NK-92 (cell line): ENCODE results near the gene TMEM255B.
"Not testable (repeated sequence)": the region's sequence is repeated elsewhere in the genome, so short reads cannot be mapped to it uniquely, and the experiment has no call there.

Experiments
- DNase-seq: peaks from one replicate; lab custom pipeline; 2025; ENCODE audit not compliant: unreplicated experiment; lab: John Stamatoyannopoulos, UW

TMEM255B gene

GRCh38 chr13:113815151-113816058 is 56.4 kb downstream of the TMEM255B start:
- no peak for DNase-seq

- DNase-seq = no peak
Observed at GRCh38 chr13:113816254-113816929, 57.4 kb downstream of the TMEM255B start.

DNA sequence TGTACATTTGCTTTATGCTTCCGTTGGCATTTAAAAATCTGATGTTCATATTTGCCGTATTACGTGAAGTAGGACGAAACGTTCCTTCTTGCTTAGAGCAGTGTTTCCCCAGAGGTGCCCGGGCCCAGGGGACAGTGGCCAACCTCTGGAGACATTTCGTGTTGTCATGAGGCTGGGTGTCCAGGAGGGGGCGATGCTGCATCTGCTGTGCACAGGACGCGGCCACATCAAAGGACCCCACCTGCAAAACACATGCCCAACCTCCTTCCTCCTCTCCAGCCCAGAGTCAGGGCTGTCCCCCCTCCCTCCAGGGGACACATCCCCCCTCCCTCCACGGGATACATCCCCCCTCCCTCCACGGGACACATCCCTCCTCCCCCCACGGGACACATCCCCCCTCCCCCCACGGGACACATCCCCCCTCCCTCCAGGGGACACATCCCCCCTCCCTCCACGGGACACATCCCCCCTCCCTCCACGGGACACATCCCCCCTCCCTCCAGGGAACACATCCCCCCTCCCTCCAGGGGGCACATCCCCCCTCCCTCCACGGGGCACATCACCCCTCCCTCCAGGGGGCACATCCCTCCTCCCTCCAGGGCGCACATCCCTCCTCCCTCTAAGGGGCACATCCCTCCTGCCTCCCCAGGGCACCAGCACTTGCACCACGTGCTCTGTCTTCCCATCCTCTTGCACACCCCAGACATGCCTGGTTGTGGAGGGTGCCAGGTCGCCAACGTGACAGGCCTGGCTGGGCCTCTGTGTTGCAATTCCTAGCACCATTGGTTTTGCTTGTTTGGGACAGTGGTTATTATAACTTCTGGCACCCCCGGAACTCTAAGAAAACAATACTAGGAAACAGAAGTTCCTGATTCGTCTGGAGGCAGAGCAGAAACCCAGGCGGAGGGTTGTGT is 58.2 kb downstream of the TMEM255B start:
- peak; percentile 20 for DNase-seq

DNA sequence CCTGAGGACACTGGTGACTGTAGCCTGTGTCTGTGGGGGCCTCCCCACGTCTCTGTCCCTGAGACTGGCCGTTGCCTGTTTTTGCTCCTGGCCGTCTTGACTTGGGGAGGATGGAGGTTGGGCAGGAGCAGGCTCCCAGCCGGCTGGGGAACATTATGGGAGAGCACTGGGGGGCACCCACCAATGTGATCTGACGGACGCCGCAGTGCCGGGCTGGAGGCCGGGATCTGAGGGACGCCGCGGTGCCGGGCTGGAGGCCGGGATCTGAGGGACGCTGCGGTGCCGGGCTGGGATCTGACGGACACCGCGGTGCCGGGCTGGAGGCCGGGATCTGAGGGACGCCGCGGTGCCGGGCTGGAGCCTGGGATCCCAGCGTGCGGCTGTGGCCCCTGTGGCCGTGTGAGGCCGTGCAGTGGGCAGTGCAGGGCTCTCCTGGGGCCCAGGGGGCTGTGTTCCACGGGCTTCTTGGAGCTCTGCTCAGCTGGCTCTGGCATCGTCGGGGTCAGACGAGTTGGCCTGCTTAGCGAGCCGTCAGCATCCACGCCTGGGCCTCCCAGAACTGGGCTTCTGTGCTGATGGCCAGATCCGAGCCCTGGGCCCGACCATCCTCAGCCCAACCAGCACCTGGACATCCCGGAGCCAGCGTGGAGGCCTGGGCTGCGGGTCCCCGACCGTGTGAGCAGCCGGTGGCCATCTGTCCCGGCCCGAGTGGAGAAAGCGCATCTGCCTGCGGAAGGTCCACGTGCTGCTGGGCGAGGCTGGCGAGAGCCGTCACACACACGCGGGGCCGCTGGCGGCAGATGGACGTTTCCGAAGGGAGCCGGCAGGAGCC is 59.0 kb downstream of the TMEM255B start:
- no peak for DNase-seq

DNA sequence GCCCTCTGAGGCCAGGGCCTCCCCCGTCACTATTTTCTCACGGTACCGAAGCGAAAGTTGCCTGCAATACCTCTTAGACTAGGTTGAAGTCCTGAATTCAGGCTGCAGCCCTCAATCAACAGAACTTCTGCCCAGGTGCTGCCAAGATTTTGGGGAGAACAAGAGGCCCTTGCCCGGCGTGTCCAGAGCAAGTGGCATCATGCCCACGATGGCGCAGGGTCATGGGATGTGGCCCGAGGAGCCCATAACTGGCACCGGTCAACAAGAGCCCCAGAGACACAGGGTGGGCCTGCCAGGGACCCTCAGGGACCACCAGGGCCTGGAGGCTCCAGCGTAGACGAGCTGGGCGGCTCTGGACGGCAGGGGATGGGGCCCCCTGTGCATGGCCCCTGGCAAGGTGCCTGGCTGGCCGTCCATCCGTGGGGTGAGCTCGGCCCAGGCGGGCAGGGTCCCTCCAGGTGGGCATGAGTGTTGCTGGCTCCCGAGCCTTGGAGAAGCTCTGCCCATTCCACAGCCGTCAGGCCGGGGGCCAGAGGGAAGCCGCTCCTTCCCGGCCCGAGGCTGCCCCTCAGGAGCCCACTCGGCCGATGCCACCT is 59.8 kb downstream of the TMEM255B start:
- no peak for DNase-seq

- no peak for DNase-seq
Observed at GRCh38 chr13:113819341-113819730, 60.3 kb downstream of the TMEM255B start.

DNA sequence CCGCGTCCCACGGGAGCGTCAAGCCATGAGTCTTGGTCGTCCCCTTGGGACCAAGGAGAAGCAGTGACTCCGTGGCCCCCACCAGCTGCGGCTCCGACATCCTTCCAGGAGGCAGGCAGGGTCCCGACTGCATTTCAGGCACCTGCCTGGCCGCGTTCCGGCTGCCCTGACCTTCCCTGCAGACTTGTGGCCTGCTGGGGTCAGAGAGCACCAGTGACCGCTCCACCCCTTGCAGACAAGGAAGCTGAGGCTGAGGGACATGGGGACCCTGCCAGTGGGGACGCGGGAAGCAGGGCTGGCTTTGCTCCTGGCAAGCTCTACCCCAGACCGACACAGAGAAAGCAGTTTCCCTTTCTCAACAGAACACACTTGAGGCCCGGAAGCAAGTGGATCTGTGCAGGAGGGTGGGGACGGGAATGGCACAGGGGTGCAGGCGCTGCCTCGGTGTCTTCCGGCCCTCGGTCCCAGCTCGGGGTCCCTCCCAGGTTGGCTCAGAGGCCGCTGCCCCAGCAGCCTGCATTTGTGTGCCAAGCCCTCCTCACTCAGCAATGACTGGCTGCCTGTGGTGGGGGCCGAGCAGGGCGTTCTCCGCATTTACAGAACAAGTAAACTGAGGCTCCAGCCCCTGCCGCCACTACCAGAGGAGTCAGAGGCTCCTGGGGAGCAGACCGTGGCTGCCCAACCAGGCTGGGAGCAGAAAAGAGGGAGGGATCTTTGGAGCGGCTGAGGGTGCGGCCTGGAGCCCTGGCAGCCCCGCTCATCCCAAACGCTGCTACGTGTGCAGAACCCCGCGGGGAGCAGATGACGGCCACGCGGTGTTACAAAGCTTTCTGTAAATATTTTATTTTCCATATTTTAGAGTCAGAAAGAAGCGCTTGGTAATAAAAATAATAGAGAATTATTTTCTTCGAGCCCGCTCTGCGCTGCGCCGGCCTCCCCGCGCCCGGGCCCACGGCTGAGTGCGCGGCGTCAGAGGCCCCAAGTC is 61.0 kb downstream of the TMEM255B start:
- no peak for DNase-seq

DNA sequence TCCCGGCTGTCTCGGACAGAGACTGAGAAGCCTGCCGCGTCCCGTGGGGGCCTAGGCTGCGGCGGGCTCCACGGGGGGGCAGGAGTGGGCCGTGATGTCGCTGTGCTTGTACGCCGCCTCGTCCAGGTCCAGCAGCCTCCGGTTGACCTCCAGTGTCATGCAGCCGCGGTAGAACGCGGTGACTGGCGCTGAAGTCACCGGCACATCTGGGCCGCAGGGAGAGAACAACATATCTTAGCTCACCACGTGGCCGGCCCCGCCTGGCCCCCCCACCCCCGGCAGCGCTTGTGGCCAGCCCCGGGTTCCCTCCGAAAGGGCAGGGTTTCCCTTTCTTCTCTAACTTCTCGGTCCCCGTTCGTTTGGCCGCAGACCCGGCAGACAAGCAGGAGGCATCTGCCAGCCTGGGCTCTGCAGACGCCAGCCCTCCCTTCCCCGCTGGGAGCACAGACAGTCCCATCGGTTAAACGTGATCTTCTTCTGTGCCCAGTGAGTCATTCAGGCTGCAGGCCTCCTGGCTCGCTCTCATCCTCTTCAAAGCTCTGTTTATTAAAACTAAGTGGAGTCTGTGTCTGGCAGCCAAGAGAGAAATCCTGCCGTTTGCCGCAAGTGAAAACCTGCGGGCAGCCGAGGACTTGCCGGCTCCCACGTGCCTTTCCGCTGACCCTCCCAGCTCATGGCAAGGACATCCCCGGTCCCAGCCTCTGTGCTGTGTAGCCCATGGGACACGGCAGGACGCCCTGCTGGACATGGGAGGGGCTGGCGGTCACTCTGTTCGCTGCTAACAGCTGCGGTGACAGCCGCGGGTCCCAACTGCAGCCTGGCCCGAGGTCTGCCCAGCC is 62.0 kb downstream of the TMEM255B start:
- no peak for DNase-seq

- DNase-seq = no peak
Observed at GRCh38 chr13:113821847-113822246, 62.8 kb downstream of the TMEM255B start.

- no peak for DNase-seq
Observed at GRCh38 chr13:113822266-113822665, 63.2 kb downstream of the TMEM255B start.

- DNase-seq = no peak
Observed at GRCh38 chr13:113822956-113823744, 64.1 kb downstream of the TMEM255B start.

DNA sequence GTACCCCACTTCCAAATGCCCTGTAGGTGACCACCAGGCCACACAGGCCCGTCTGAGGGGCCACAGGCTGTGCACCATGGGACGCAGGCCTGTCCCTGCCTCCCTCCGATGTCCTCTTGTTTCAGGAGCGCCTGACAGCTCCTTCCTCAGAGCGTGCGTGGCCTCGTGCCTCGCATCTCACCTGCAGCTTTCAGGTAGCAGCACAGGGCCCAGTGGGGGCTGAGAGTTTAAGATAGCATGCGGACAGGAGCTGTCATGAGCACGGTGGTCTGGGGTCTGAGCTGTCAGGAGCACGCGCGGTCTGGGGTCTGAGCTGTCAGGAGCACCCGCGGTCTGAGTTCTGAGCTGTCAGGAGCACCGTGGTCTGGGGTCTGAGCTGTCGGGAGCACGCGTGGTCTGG is 64.7 kb downstream of the TMEM255B start:
- DNase-seq = no peak

DNA sequence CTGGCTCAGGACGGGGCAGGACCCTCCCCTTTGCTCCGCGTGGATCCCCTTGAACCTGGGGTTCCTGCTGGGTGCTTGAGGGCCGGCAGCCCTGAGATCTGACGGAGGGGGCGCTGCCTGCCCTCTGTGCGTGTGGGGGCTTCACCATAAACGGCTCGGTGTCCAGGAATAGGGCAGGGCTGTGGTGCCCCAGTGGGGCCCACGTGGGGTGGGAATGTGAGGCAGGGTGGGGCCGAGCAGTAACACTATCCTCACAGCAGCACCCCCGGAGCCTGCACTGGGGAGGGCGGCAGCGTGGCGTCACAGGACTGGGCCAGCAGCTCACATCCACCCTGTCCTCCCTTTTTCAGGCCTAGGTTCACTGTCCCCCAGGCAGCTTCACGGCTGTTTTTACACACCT is 66.8 kb downstream of the TMEM255B start:
- no peak for DNase-seq

GRCh38 chr13:113826446-113826845 is 67.4 kb downstream of the TMEM255B start:
- DNase-seq = not testable (repeated sequence)

GRCh38 chr13:113827021-113827420 is 68.0 kb downstream of the TMEM255B start:
- no peak for DNase-seq

- DNase-seq = no peak
Observed at GRCh38 chr13:113828282-113828825, 69.3 kb downstream of the TMEM255B start.

DNA sequence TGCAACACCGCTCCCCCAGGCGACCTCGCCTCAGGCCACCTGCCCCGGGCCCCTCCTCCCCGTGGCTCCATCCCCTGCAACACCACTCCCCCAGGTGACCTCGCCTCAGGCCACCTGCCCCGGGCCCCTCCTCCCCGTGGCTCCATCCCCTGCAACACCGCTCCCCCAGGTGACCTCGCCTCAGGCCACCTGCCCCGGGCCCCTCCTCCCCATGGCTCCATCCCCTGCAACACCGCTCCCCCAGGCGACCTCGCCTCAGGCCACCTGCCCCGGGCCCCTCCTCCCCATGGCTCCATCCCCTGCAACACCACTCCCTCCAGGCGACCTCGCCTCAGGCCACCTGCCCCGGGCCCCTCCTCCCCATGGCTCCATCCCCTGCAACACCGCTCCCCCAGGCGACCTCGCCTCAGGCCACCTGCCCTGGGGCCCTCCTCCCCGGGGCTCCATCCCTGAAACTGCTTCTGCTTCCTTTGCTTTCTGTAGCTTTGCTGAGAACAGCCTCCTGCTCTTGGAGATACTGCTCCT is 71.5 kb downstream of the TMEM255B start:
- not testable (repeated sequence) for DNase-seq
